ENCODE results near the gene CHURC1. TPM values are rescaled to one million over a fixed set of nuclear protein-coding genes. Genes with fewer than 3 reads are reported as not detected.

CHURC1 gene
- polyA plus RNA-seq, 6 donors from 2014 or later: 101 to 151 (median 133) TPM

DNA sequence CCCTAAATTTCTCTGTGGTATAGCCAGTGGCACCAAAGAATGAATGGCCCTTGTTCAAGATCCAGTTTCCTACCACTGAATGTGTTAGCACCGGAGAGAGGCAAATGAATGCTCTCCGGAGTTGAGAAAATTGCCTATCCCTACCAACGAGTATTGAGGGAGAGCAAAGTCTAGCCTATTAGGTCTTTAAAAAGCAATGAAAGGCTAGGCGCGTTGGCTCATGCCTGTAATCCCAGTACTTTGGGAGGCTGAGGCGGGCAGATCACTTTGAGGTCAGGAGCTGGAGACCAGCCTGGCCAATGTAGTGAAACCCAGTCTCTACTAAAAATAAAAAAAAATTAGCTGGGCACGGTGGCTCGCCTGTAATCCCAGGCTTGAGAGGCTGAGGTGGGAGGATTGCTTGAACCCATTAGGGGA, 58.8 kb downstream of the CHURC1 start:
- Mint-ChIP-seq H3K27ac (no peak overlapping the region), H3K27me3 (peaks cover 8 to 14% (median 9%) of the 10 kb centered on the region in 3 donors), H3K4me3 (peak overlapping the region; percentile 82 to 92 (median 86)), H3K4me1 (peaks cover 0 to 13% (median 3%) of the 10 kb centered on the region in 3 donors), H3K9me3 (no peaks in the 10 kb centered on the region), H3K36me3 (no peaks in the 10 kb centered on the region)
- ATAC-seq (ENCODE audit: low read depth in 2 of 2) (no peak), DNase-seq (no peak)

DNA sequence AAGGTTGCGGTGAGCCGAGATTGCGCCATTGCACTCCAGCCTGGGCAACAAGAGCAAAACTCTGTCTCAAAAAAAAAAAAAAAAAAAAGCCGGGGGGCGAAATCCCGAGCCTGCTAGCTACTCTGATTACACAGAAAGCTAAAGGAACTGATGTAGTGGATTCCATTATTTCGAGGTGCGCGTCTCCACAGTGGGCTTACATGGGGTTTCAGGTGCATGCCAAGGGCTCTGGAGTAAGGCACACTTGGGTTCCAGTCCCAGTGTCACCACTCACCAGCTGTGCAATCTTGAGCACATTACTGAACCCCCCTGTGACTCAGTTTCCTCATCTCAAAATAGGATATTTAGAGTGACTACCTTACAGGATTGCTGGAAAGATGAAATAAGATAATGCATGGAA, 59.6 kb downstream of the CHURC1 start:
- Mint-ChIP-seq H3K4me3 (peak overlapping the region in 1 of 8 donors; percentile 20), H3K27ac (no peak overlapping the region)

GRCh38 chr14:64974563-64974962, 60.3 kb downstream of the CHURC1 start:
- Mint-ChIP-seq H3K9me3 (no peaks in the 10 kb centered on the region), H3K27ac (peak overlapping the region in 1 of 6 donors; percentile 49), H3K4me3 (peak overlapping the region in 3 of 8 donors; percentile 32 to 73 (median 44)), H3K27me3 (peaks cover 8 to 14% (median 9%) of the 10 kb centered on the region in 3 donors), H3K36me3 (no peaks in the 10 kb centered on the region), H3K4me1 (peaks cover 0 to 13% (median 3%) of the 10 kb centered on the region in 3 donors)
- DNase-seq (no peak), ATAC-seq (ENCODE audit: low read depth in 2 of 2) (no peak)

More for the DNA sequence above, 59.6 kb downstream of the CHURC1 start:
- Mint-ChIP-seq H3K9me3 (no peaks in the 10 kb centered on the region), H3K4me1 (peaks cover 0 to 13% (median 3%) of the 10 kb centered on the region in 3 donors), H3K36me3 (no peaks in the 10 kb centered on the region), H3K27me3 (peaks cover 8 to 14% (median 9%) of the 10 kb centered on the region in 3 donors)
- no peak for DNase-seq
- no peak for ATAC-seq (ENCODE audit: low read depth in 2 of 2)

GRCh38 chr14:64979336-64980074, 65.2 kb downstream of the CHURC1 start:
- Mint-ChIP-seq H3K27ac (no peak overlapping the region), H3K27me3 (peaks cover 12 to 28% (median 15%) of the 10 kb centered on the region in 3 donors), H3K9me3 (no peaks in the 10 kb centered on the region), H3K36me3 (no peaks in the 10 kb centered on the region), H3K4me1 (peaks cover 5 to 9% (median 6%) of the 10 kb centered on the region in 3 donors), H3K4me3 (no peak overlapping the region)
- ATAC-seq (ENCODE audit: low read depth in 2 of 2) (no peak), DNase-seq (no peak)

DNA sequence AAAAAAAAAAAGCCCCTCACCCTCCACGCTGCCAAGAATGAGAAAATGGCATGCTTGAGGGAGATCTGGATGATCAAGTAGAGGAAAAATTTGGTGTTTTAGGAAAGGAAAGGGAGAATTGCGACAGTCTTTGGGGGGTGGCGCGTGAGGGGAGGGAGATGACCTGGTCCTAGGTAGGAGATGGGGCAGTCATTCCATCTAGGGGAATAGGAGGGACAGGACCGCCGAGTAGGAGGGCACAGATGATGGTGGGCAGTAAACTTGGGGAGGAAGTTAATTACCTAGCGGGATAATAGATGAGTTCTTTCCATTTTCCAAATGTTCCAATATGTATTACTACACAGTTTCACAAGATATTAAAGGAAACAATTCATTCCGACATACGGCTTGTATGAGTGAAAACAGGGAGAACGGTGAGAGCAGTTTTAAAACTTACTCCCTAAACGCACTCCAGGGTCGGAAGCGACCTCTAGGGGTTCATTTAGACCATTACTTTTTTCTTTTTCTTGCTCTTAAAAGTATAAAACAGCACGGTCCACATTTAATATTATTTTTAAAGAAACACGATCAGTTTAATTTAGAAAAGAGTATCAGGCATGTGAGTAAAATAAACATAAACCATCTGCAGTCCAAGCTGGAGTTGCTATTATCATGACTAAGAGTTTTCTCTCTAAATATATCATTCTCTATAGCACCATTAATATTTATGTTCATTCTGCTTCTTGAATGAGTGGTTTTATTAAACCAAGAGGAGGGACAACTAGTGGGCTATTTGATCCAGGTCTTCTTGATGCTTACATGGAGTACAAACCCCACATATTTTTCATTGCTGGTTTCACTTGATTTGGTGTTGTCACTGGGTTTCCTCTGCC, 69.4 kb downstream of the CHURC1 start:
- no peak for ATAC-seq (ENCODE audit: low read depth in 2 of 2)
- peak; percentile 50 for DNase-seq
- H3K27me3 Mint-ChIP-seq: peaks cover 5 to 23% (median 15%) of the 10 kb centered on the region in 3 donors
- H3K4me1 Mint-ChIP-seq: peaks cover 17 to 26% (median 19%) of the 10 kb centered on the region in 3 donors
- peak overlapping the region in 2 of 6 donors; percentile 32 to 33 for H3K27ac Mint-ChIP-seq
- H3K4me3 Mint-ChIP-seq: peak overlapping the region; percentile 25 to 82 (median 57)
- H3K9me3 Mint-ChIP-seq: no peaks in the 10 kb centered on the region
- no peaks in the 10 kb centered on the region for H3K36me3 Mint-ChIP-seq

Other genes starting within 250 kb of the CHURC1 start
- not detected for gene PLEKHG3, start 210.0 kb upstream of the CHURC1 start, polyA plus RNA-seq (ENCODE audit: low read depth in 6 of 6)
- gene SPTB, start 34.5 kb upstream of the CHURC1 start, polyA plus RNA-seq (ENCODE audit: low read depth in 6 of 6): under 1 TPM in 1 of 6 donors, not detected in 5; 0.16 TPM
- gene GPX2, start 28.3 kb downstream of the CHURC1 start, polyA plus RNA-seq (ENCODE audit: low read depth in 6 of 6): not detected
- 1 to 10 TPM in 1 of 6 donors, under 1 TPM in 5; 0.25 to 1.9 (median 0.94) TPM for gene RAB15, start 57.9 kb downstream of the CHURC1 start, polyA plus RNA-seq (ENCODE audit: low read depth in 6 of 6)
- 1 to 10 TPM; 1.6 to 3.6 (median 2.3) TPM for gene FNTB, start 72.4 kb downstream of the CHURC1 start, polyA plus RNA-seq (ENCODE audit: low read depth in 6 of 6)
- 100 to 1,000 TPM; 115 to 137 (median 125) TPM for gene MAX, start 188.1 kb downstream of the CHURC1 start, polyA plus RNA-seq (ENCODE audit: low read depth in 6 of 6)

Measured in naive B cell (primary cell).